Activated CD4-positive, alpha-beta memory T cell treated with anti-CD3 and anti-CD28 coated beads for 36 hours (primary cell): ENCODE results near the gene HOXA4. TPM values are rescaled to one million over a fixed set of nuclear protein-coding genes. Genes with fewer than 3 reads are reported as not detected.

Experiments used
- CTCF ChIA-PET: fragments of 350-600 bp; sonication (Branson Sonifier 250); formaldehyde crosslinking; loops from one replicate; lab custom pipeline; 2021; ENCODE audit warnings: antibody characterized with exemption, inconsistent platforms; lab: Charles Lee
- POLR2A ChIA-PET: fragments of 350-600 bp; sonication (Branson Sonifier 250); formaldehyde crosslinking; loops from one replicate; lab custom pipeline; 2021; ENCODE audit warnings: antibody characterized with exemption; lab: Charles Lee
- DNase-seq: peaks from one replicate; pipeline ENCODE4 v3.0.0-alpha.2; 2020
- H3K27ac Mint-ChIP-seq: one replicate; pipeline ENCODE4 v1.8.0; 2021; ENCODE audit warnings: mixed read lengths
- H3K27me3 Mint-ChIP-seq: one replicate; pipeline ENCODE4 v1.8.0; 2021; ENCODE audit warnings: mixed read lengths
- H3K36me3 Mint-ChIP-seq: one replicate; pipeline ENCODE4 v1.8.0; 2021; ENCODE audit warnings: mixed read lengths
- H3K4me1 Mint-ChIP-seq: one replicate; pipeline ENCODE4 v1.8.0; 2021; ENCODE audit warnings: low read depth, mixed read lengths
- H3K4me3 Mint-ChIP-seq: one replicate; pipeline ENCODE4 v1.8.0; 2021; ENCODE audit warnings: mild to moderate bottlenecking, mixed read lengths
- H3K9me3 Mint-ChIP-seq: one replicate; pipeline ENCODE4 v1.8.0; 2021; ENCODE audit warnings: mixed read lengths
- intact Hi-C: fragments of 100-400 bp; cut with micrococcal nuclease; formaldehyde crosslinking; loops from one replicate; pipeline ENCODE4 v1.15.1; 2023
- total RNA-seq, 2 experiments: library from RNA; stranded (reverse); gene quantifications; one replicate each; pipeline ENCODE4 v1.2.3, GENCODE V29; 2021

Gene HOXA4
- total RNA-seq, 2 experiments from 2014 or later, result not detected

- intact Hi-C loops, result no loop called here
- Mint-ChIP-seq H3K27me3 (peaks cover 75% of the 10 kb centered on the region), H3K4me1 (peaks cover 12% of the 10 kb centered on the region), H3K9me3 (no peaks in the 10 kb centered on the region), H3K36me3 (no peaks in the 10 kb centered on the region), H3K27ac (no peak overlapping the region), H3K4me3 (no peak overlapping the region)
- no peak for DNase-seq
- ChIA-PET POLR2A (interaction anchor here (1.0 kb wide), 1 partner anchor 8 kb away, joined by 3 read pairs; no protein-coding TSS in a partner anchor), CTCF (interaction anchor here (1.1 kb wide), 1 partner anchor 411 kb away, joined by 3 read pairs; no protein-coding TSS in a partner anchor)
These were observed 37.2 kb downstream of the HOXA4 start for GRCh38 chr7:27093184-27093895.

GRCh38 chr7:27092819-27093110, 37.8 kb downstream of the HOXA4 start:
- no peak overlapping the region for H3K27ac Mint-ChIP-seq
- intact Hi-C loops, result no loop called here
- H3K9me3 Mint-ChIP-seq, result no peaks in the 10 kb centered on the region
- peaks cover 78% of the 10 kb centered on the region for H3K27me3 Mint-ChIP-seq
- ChIA-PET POLR2A (interaction anchor here (1.0 kb wide), 1 partner anchor 8 kb away, joined by 3 read pairs; no protein-coding TSS in a partner anchor), CTCF (interaction anchor here (1.1 kb wide), 1 partner anchor 411 kb away, joined by 3 read pairs; no protein-coding TSS in a partner anchor)
- H3K36me3 Mint-ChIP-seq, result no peaks in the 10 kb centered on the region
- no peak for DNase-seq
- H3K4me1 Mint-ChIP-seq, result peaks cover 13% of the 10 kb centered on the region
- H3K4me3 Mint-ChIP-seq, result no peak overlapping the region

GRCh38 chr7:27091941-27092818, 38.4 kb downstream of the HOXA4 start:
- POLR2A ChIA-PET, result interaction anchor here (1.0 kb wide), 1 partner anchor 9 kb away, joined by 3 read pairs; no protein-coding TSS in a partner anchor
- H3K4me1 Mint-ChIP-seq, result peaks cover 12% of the 10 kb centered on the region
- DNase-seq, result no peak
- H3K9me3 Mint-ChIP-seq, result no peaks in the 10 kb centered on the region
- intact Hi-C loops, result no loop called here
- H3K4me3 Mint-ChIP-seq, result no peak overlapping the region
- peaks cover 80% of the 10 kb centered on the region for H3K27me3 Mint-ChIP-seq
- no peaks in the 10 kb centered on the region for H3K36me3 Mint-ChIP-seq
- CTCF ChIA-PET, result interaction anchor here (0.9 to 1.1 kb wide), 2 partner anchors 69 to 410 kb away, joined by 3 to 4 read pairs; no protein-coding TSS in a partner anchor
- H3K27ac Mint-ChIP-seq, result no peak overlapping the region

GRCh38 chr7:27091105-27091504, 39.5 kb downstream of the HOXA4 start:
- intact Hi-C loops, result no loop called here
- Mint-ChIP-seq H3K36me3 (no peaks in the 10 kb centered on the region), H3K4me1 (peaks cover 10% of the 10 kb centered on the region), H3K4me3 (no peak overlapping the region), H3K27ac (no peak overlapping the region), H3K9me3 (no peaks in the 10 kb centered on the region), H3K27me3 (peaks cover 80% of the 10 kb centered on the region)
- POLR2A ChIA-PET, result no interaction called here
- CTCF ChIA-PET, result interaction anchor here (0.9 kb wide), 1 partner anchor 70 kb away, joined by 4 read pairs; no protein-coding TSS in a partner anchor
- DNase-seq, result no peak

GRCh38 chr7:27088002-27088922, 42.3 kb downstream of the HOXA4 start:
- peaks cover 62% of the 10 kb centered on the region for H3K27me3 Mint-ChIP-seq
- H3K4me1 Mint-ChIP-seq, result peaks cover 6% of the 10 kb centered on the region
- intact Hi-C loops, result no loop called here
- no peaks in the 10 kb centered on the region for H3K36me3 Mint-ChIP-seq
- ChIA-PET CTCF (no interaction called here), POLR2A (no interaction called here)
- DNase-seq, result no peak
- H3K27ac Mint-ChIP-seq, result no peak overlapping the region
- H3K9me3 Mint-ChIP-seq, result no peaks in the 10 kb centered on the region
- H3K4me3 Mint-ChIP-seq, result no peak overlapping the region

- Mint-ChIP-seq H3K36me3 (no peaks in the 10 kb centered on the region), H3K27me3 (peaks cover 18% of the 10 kb centered on the region), H3K27ac (no peak overlapping the region), H3K4me1 (peaks cover 6% of the 10 kb centered on the region), H3K4me3 (no peak overlapping the region), H3K9me3 (no peaks in the 10 kb centered on the region)
- intact Hi-C loops, result no loop called here
- ChIA-PET CTCF (interaction anchor here (1.2 kb wide), 1 partner anchor 78 kb away, joined by 4 read pairs; no protein-coding TSS in a partner anchor), POLR2A (no interaction called here)
- no peak for DNase-seq
These were observed 46.9 kb downstream of the HOXA4 start for GRCh38 chr7:27083646-27084045.

- ChIA-PET POLR2A (no interaction called here), CTCF (no interaction called here)
- Mint-ChIP-seq H3K4me3 (no peak overlapping the region), H3K9me3 (no peaks in the 10 kb centered on the region), H3K27ac (no peak overlapping the region), H3K4me1 (no peaks in the 10 kb centered on the region), H3K36me3 (no peaks in the 10 kb centered on the region), H3K27me3 (peaks cover 6% of the 10 kb centered on the region)
- no peak for DNase-seq
- intact Hi-C loops, result no loop called here
These were observed 48.4 kb downstream of the HOXA4 start for GRCh38 chr7:27082171-27082570.

GRCh38 chr7:27080844-27081436, 49.6 kb downstream of the HOXA4 start:
- Mint-ChIP-seq H3K4me1 (no peaks in the 10 kb centered on the region), H3K27me3 (peaks cover 4% of the 10 kb centered on the region), H3K9me3 (no peaks in the 10 kb centered on the region), H3K27ac (no peak overlapping the region), H3K36me3 (no peaks in the 10 kb centered on the region), H3K4me3 (no peak overlapping the region)
- DNase-seq, result no peak
- ChIA-PET CTCF (no interaction called here), POLR2A (no interaction called here)
- intact Hi-C loops, result no loop called here

- Mint-ChIP-seq H3K27me3 (peaks cover 3% of the 10 kb centered on the region), H3K9me3 (no peaks in the 10 kb centered on the region), H3K27ac (no peak overlapping the region), H3K4me3 (no peak overlapping the region), H3K36me3 (no peaks in the 10 kb centered on the region), H3K4me1 (no peaks in the 10 kb centered on the region)
- ChIA-PET CTCF (no interaction called here), POLR2A (no interaction called here)
- DNase-seq, result no peak
- intact Hi-C loops, result no loop called here
These were observed 51.2 kb downstream of the HOXA4 start for GRCh38 chr7:27079234-27079975.

- H3K27me3 Mint-ChIP-seq, result peaks cover 3% of the 10 kb centered on the region
- no peak overlapping the region for H3K4me3 Mint-ChIP-seq
- no peak for DNase-seq
- intact Hi-C loops, result no loop called here
- H3K9me3 Mint-ChIP-seq, result no peaks in the 10 kb centered on the region
- no peaks in the 10 kb centered on the region for H3K36me3 Mint-ChIP-seq
- H3K4me1 Mint-ChIP-seq, result no peaks in the 10 kb centered on the region
- CTCF ChIA-PET, result no interaction called here
- H3K27ac Mint-ChIP-seq, result no peak overlapping the region
- POLR2A ChIA-PET, result no interaction called here
These were observed 51.8 kb downstream of the HOXA4 start for GRCh38 chr7:27078616-27079233.
